ENCODE data around the gene PLIN3.
A peak's percentile ranks its signal among the peaks of the same experiment; 100 is the strongest.

PLIN3 gene

DNA sequence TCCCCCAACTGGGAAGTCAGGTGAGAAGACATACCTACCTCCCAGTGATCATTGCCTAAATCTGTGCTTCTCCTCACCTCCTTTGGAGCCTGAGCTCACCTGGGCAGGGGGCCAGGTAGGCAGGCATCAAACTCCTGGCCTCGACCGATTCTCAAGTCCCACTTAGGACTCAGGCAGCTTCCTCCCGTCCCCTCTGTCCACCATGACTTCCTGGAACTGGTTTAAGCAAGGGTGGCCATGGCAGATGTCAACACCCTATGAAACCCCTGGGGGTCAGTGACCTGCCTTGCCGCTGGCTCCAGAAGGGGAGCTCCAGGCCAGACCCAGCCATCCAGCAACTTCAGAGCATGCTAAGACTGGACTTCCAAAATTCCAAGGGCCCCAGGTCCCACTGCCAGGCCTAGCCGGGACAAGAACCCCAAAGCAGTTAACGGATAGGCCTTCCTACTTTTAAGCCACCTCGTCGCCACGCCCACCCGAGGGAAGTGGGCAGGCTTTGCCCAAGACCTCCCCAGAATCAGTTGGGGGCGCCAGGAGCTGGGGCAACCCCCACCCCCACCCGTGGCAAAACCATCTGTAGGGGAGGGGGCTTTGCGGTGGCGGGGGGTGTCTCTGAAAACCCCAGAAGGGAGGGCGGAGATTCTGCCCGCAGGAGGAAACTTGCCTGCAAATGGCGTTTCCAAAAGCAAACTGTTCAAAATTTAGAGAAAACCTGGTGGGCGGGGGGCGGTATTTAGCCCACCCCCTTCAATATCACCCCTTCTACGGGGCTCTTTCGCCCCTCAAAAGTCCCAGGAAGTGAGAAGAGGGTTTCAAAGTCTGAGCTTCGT, 657 bp downstream of the PLIN3 start (continued):
- TF ChIP-seq ZNF660 (tag by site-specific recombination; IDR thresholded peaks at IDR 0.05), result no peak
- TF ChIP-seq ZNF596 (tag by site-specific recombination; IDR thresholded peaks at IDR 0.05), result no peak
- TF ChIP-seq KLF9 (tag by site-specific recombination; IDR thresholded peaks at IDR 0.05; ENCODE audit: low read depth), result peak; percentile 59
- TF ChIP-seq ZNF423 (tag by site-specific recombination; IDR thresholded peaks at IDR 0.05), result no peak
- TF ChIP-seq ZNF274 (IDR thresholded peaks at IDR 0.05; ENCODE audit: low read length), result no peak
- no peak for TF ChIP-seq ZNF274 (tag by site-specific recombination; IDR thresholded peaks at IDR 0.05; ENCODE audit: borderline replicate concordance)

DNA sequence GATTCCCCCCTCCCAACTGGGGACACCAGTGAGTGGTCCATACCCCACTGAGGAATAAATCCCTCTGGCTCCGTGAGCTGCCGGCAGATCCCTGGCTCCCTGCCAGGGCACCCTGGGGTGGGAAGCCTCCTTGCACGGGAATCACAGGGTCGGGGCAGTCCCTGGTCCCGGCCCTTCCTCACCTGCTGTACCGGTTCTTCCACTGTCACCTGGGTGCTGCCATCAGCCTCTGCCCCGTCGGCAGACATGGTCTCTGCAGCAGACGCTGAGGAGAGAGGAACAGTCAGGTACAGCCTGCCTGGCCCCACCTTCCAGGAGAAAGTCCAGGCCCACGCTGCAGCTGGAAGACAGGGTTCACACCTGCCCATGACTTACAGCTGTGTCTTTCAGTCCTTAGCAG, 6.3 kb downstream of the PLIN3 start:
- TF ChIP-seq ZNF837 (tag by site-specific recombination; IDR thresholded peaks at IDR 0.05) (no peak), SETDB1 (IDR thresholded peaks at IDR 0.05; ENCODE audit: insufficient read length, low read length) (no peak), ZFP41 (tag by site-specific recombination; IDR thresholded peaks at IDR 0.05; ENCODE audit: borderline replicate concordance) (no peak), ZNF174 (tag by site-specific recombination; IDR thresholded peaks at IDR 0.05) (no peak), ZFP3 (tag by site-specific recombination; IDR thresholded peaks at IDR 0.05; ENCODE audit: low read depth) (no peak), ZNF501 (tag by site-specific recombination; IDR thresholded peaks at IDR 0.05) (no peak), ZNF548 (tag by site-specific recombination; IDR thresholded peaks at IDR 0.05) (no peak), ZNF221 (tag by site-specific recombination; IDR thresholded peaks at IDR 0.05; ENCODE audit: borderline replicate concordance) (no peak), ZIC2 (tag by site-specific recombination; IDR thresholded peaks at IDR 0.05) (peak; percentile 92), ZNF600 (tag by site-specific recombination; IDR thresholded peaks at IDR 0.05) (0 out of 2 replicates have a peak, but pooled peaks have one; percentile 13), ZNF571 (tag by site-specific recombination; IDR thresholded peaks at IDR 0.05) (no peak), ZNF423 (tag by site-specific recombination; IDR thresholded peaks at IDR 0.05) (0 out of 2 replicates have a peak, but pooled peaks have one; percentile 39), ZFHX2 (tag by site-specific recombination; conservative IDR thresholded peaks at IDR 0.05) (no peak), KLF8 (tag by site-specific recombination; IDR thresholded peaks at IDR 0.05) (no peak), ZNF248 (tag by site-specific recombination; IDR thresholded peaks at IDR 0.05) (no peak), RBAK (tag by site-specific recombination; IDR thresholded peaks at IDR 0.05) (no peak), ZNF202 (tag by site-specific recombination; IDR thresholded peaks at IDR 0.05; ENCODE audit: borderline replicate concordance) (no peak), HOXC10 (CRISPR knock-in tag; IDR thresholded peaks at IDR 0.05) (no peak), GLIS1 (tag by site-specific recombination; IDR thresholded peaks at IDR 0.05) (peak; percentile 65), MEIS1 (CRISPR knock-in tag; IDR thresholded peaks at IDR 0.05; ENCODE audit: borderline replicate concordance) (no peak), ZNF366 (tag by site-specific recombination; conservative IDR thresholded peaks at IDR 0.05) (no peak)
- TF ChIP-seq, protein P1, sequence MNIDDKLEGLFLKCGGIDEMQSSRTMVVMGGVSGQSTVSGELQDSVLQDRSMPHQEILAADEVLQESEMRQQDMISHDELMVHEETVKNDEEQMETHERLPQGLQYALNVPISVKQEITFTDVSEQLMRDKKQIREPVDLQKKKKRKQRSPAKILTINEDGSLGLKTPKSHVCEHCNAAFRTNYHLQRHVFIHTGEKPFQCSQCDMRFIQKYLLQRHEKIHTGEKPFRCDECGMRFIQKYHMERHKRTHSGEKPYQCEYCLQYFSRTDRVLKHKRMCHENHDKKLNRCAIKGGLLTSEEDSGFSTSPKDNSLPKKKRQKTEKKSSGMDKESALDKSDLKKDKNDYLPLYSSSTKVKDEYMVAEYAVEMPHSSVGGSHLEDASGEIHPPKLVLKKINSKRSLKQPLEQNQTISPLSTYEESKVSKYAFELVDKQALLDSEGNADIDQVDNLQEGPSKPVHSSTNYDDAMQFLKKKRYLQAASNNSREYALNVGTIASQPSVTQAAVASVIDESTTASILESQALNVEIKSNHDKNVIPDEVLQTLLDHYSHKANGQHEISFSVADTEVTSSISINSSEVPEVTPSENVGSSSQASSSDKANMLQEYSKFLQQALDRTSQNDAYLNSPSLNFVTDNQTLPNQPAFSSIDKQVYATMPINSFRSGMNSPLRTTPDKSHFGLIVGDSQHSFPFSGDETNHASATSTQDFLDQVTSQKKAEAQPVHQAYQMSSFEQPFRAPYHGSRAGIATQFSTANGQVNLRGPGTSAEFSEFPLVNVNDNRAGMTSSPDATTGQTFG (tag by site-specific recombination; IDR thresholded peaks at IDR 0.05; ENCODE audit: borderline replicate concordance), result no peak
- TF ChIP-seq, protein P2, sequence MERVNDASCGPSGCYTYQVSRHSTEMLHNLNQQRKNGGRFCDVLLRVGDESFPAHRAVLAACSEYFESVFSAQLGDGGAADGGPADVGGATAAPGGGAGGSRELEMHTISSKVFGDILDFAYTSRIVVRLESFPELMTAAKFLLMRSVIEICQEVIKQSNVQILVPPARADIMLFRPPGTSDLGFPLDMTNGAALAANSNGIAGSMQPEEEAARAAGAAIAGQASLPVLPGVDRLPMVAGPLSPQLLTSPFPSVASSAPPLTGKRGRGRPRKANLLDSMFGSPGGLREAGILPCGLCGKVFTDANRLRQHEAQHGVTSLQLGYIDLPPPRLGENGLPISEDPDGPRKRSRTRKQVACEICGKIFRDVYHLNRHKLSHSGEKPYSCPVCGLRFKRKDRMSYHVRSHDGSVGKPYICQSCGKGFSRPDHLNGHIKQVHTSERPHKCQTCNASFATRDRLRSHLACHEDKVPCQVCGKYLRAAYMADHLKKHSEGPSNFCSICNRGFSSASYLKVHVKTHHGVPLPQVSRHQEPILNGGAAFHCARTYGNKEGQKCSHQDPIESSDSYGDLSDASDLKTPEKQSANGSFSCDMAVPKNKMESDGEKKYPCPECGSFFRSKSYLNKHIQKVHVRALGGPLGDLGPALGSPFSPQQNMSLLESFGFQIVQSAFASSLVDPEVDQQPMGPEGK (tag by site-specific recombination; IDR thresholded peaks at IDR 0.05), result 0 out of 2 replicates have a peak, but pooled peaks have one; percentile 31
- TF ChIP-seq, protein P3, sequence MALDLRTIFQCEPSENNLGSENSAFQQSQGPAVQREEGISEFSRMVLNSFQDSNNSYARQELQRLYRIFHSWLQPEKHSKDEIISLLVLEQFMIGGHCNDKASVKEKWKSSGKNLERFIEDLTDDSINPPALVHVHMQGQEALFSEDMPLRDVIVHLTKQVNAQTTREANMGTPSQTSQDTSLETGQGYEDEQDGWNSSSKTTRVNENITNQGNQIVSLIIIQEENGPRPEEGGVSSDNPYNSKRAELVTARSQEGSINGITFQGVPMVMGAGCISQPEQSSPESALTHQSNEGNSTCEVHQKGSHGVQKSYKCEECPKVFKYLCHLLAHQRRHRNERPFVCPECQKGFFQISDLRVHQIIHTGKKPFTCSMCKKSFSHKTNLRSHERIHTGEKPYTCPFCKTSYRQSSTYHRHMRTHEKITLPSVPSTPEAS (tag by site-specific recombination; IDR thresholded peaks at IDR 0.05), result no peak
- TF ChIP-seq, protein P4, sequence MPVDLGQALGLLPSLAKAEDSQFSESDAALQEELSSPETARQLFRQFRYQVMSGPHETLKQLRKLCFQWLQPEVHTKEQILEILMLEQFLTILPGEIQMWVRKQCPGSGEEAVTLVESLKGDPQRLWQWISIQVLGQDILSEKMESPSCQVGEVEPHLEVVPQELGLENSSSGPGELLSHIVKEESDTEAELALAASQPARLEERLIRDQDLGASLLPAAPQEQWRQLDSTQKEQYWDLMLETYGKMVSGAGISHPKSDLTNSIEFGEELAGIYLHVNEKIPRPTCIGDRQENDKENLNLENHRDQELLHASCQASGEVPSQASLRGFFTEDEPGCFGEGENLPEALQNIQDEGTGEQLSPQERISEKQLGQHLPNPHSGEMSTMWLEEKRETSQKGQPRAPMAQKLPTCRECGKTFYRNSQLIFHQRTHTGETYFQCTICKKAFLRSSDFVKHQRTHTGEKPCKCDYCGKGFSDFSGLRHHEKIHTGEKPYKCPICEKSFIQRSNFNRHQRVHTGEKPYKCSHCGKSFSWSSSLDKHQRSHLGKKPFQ (tag by site-specific recombination; IDR thresholded peaks at IDR 0.05), result 0 out of 2 replicates have a peak, but pooled peaks have one; percentile 28
- ChIA-PET POLR2A (interaction anchor here (0.5 to 0.7 kb wide), 2 partner anchors 11 to 172 kb away, joined by 3 read pairs; no protein-coding TSS in a partner anchor), CTCF (interaction anchor here (2.2 to 3.1 kb wide), 2 partner anchors 9 to 52 kb away, joined by 8 to 23 read pairs; no protein-coding TSS in a partner anchor)
- Histone ChIP-seq H3K27ac (ENCODE audit: extremely low read depth, low read depth, low read length) (no peak overlapping the region), H3K4me3 (ENCODE audit: low read depth, low read length) (no peak overlapping the region), H3K9me3 (ENCODE audit: control insufficient read depth, insufficient read depth, low read depth, low read length) (no peaks in the 10 kb centered on the region), H3K4me1 (ENCODE audit: control insufficient read depth, insufficient read depth, low read length) (no peaks in the 10 kb centered on the region), H3K36me3 (ENCODE audit: control insufficient read depth in 2 of 2, insufficient read depth in 1 of 2, low read length in 2 of 2) (peaks cover 0 to 28% of the 10 kb centered on the region in 2 experiments; a peak in 2 of 3 replicates)
